VCaP (cell line): ENCODE data around the gene ZNF644.
"Not testable (repeated sequence)": the region's sequence is repeated elsewhere in the genome, so short reads cannot be mapped to it uniquely, and the experiment has no call there.

Experiments
- H3K27ac ChIP-seq: fragments of 450-650 bp; 2 replicates; pipeline ENCODE4 v1.5.1; 2017
- CTCF ChIP-seq: fragments of 450-650 bp; conservative IDR thresholded peaks from 2 replicates; pipeline ENCODE4 v1.5.1; 2017; ENCODE audit warnings: mild to moderate bottlenecking, moderate library complexity

The ZNF644 gene

DNA sequence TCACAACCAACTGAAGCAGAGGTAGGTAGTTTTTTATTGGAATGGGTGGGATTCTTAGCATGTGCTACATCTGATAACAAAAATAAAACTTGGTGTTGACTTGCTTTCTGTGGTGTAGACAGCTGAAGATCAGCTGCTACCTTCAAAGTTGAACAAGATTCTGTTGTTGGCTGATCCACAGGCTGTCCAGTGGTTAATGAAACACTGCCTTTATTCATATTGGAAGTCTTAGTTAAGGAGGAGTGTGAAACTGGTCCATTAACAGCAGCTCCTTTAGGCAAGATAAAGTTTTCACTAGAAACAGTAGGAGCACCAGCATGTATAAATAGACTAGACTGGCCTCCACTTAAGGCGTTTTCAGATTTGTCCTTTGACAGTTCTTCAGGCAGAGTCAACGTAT, 81.1 kb downstream of the ZNF644 start:
- H3K27ac ChIP-seq = no peak overlapping the region
- no peak for TF ChIP-seq CTCF

GRCh38 chr1:90936731-90937130, 85.1 kb downstream of the ZNF644 start:
- TF ChIP-seq CTCF = no peak
- no peak overlapping the region for H3K27ac ChIP-seq

GRCh38 chr1:90936061-90936460, 85.8 kb downstream of the ZNF644 start:
- TF ChIP-seq CTCF = no peak
- no peak overlapping the region for H3K27ac ChIP-seq

- not testable (repeated sequence) for H3K27ac ChIP-seq
These were observed 93.6 kb downstream of the ZNF644 start for GRCh38 chr1:90928231-90928630.

DNA sequence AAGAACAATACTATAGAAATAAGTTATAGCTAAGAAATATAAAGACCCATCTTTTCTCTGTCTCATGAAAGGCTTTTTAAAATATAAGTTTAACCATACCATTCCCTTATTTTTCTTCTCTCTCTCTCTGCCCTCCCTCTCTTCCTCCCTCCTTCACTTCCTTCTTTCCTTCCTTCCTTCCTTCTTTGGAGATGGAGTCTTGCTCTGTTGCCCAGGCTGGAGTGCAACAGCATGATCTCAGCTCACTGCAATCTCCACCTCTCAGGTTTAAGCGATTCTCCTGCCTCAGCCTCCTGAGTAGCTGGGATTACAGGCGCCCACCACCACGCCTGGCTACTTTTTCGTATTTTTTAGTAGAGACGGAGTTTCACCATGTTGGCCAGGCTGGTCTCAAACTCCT, 94.2 kb downstream of the ZNF644 start:
- H3K27ac ChIP-seq = not testable (repeated sequence)

- TF ChIP-seq CTCF = no peak
- H3K27ac ChIP-seq = no peak overlapping the region
These were observed 94.9 kb downstream of the ZNF644 start for GRCh38 chr1:90926971-90927370.

DNA sequence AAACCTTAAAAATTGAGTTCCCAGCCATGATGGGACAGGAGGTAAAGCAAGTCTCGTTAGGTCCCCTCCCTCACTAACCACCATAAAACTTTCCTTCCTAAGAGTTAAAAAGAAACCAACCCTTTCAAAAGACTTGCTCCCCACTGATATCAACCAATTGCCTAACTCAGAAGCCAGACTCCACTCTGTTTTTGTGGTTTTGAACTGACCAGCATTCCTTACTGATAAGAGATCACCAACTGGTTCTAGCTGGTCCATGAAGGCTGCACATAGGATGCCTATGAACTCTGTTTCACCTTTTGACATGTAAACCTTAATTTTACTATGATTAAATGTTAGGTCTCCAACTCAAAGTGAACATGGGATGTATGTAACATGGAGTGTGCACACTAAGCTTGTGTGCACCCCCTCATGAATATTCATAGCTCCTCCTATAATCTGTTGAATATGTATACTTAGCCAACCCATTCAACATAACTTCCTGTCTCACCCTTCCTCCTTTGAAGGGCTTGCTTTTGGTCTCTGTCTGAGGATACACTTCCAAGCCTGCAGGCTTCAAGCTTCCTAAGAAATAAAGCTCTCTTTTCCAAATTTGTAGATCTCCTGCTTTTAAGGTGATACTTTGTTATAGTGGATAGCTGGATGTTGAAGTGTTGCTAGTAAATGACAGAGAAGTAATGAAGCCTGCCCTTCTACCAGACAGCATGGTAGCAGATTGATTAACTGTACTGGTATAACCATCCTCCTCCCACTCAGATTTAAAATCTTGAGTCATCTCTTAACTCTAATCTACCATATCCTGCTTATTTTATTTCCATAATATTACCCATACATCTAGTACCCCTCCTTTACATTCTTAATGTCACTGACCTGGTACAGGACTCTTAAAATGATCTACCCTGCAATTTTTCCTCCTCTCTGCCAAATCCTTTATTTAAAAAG, 95.6 kb downstream of the ZNF644 start:
- H3K27ac ChIP-seq = no peak overlapping the region
- no peak for TF ChIP-seq CTCF

DNA sequence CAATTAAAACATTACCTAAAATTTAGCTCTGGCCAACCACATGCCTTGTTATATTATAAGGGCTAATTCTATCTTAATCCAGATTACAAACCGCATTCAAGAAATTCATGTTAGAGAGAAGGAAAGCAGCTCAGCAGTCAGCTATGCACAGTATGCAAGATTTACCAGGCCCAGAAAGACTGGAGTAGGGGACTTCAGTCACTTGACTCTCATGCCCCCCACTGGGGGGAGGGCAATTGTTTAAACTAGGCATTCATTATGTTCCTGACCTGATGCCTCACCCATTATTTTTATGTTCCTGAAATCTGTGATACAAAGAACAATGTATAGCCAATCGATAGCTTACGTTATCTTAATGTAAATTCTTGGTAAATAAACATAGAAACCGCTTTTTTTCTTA, 96.9 kb downstream of the ZNF644 start:
- no peak for TF ChIP-seq CTCF

GRCh38 chr1:90922996-90923395, 98.8 kb downstream of the ZNF644 start:
- H3K27ac ChIP-seq = no peak overlapping the region
- TF ChIP-seq CTCF = no peak

More for the DNA sequence above, 96.9 kb downstream of the ZNF644 start:
- no peak overlapping the region for H3K27ac ChIP-seq
